ENCODE measurements around the gene MYH9. TPM values are rescaled to one million over a fixed set of nuclear protein-coding genes. Genes with fewer than 3 reads are reported as not detected.

The MYH9 gene
- total RNA-seq, 2 donors from 2014 or later, result 294 to 323 TPM

GRCh38 chr22:36311386-36312085 lies 76.2 kb downstream of the MYH9 start:
- H3K27me3 ChIP-seq, result no peaks in the 10 kb centered on the region
- H3K27ac ChIP-seq, result no peak overlapping the region

GRCh38 chr22:36308880-36309279 lies 78.9 kb downstream of the MYH9 start:
- H3K36me3 ChIP-seq (replicated peaks in 1 of 2; ENCODE audit: insufficient read depth in 1 of 2, low read depth in 2 of 2), result peaks cover 65 to 79% of the 10 kb centered on the region in 2 donors
- H3K27ac ChIP-seq, result no peak overlapping the region

More at GRCh38 chr22:36311386-36312085, 76.2 kb downstream of the MYH9 start:
- Histone ChIP-seq H3K4me1 (no peaks in the 10 kb centered on the region), H3K9me3 (no peaks in the 10 kb centered on the region), H3K4me3 (no peak overlapping the region), H3K36me3 (replicated peaks in 1 of 2; ENCODE audit: insufficient read depth in 1 of 2, low read depth in 2 of 2) (peaks cover 51 to 70% of the 10 kb centered on the region in 2 donors)
- ATAC-seq (no peak), DNase-seq (no peak)
- intact Hi-C loops (cut with DNase I), result no loop called here
- no peak for TF ChIP-seq CTCF (IDR thresholded peaks at IDR 0.05)
- no peak for TF ChIP-seq POLR2A (IDR thresholded peaks at IDR 0.05)
- 83 to 84% methylated on average over 8 to 18 of the region's 18 CpGs for WGBS, 2 donors

GRCh38 chr22:36306227-36306626 lies 81.5 kb downstream of the MYH9 start:
- Histone ChIP-seq H3K27ac (no peak overlapping the region), H3K4me3 (no peak overlapping the region), H3K9me3 (no peaks in the 10 kb centered on the region), H3K27me3 (no peaks in the 10 kb centered on the region), H3K36me3 (replicated peaks in 1 of 2; ENCODE audit: insufficient read depth in 1 of 2, low read depth in 2 of 2) (peaks cover 50 to 85% of the 10 kb centered on the region in 2 donors), H3K4me1 (no peaks in the 10 kb centered on the region)
- DNase-seq (no peak), ATAC-seq (no peak)
- TF ChIP-seq CTCF (IDR thresholded peaks at IDR 0.05) (no peak), POLR2A (IDR thresholded peaks at IDR 0.05) (no peak)
- intact Hi-C loops (cut with DNase I), result no loop called here
- 87 to 90% methylated on average over 18 of the region's 18 CpGs for WGBS, 2 donors

More at GRCh38 chr22:36308880-36309279, 78.9 kb downstream of the MYH9 start:
- no peak for TF ChIP-seq CTCF (IDR thresholded peaks at IDR 0.05)
- no peak for TF ChIP-seq POLR2A (IDR thresholded peaks at IDR 0.05)
- ATAC-seq (no peak), DNase-seq (no peak)
- no peaks in the 10 kb centered on the region for H3K9me3 ChIP-seq
- no peaks in the 10 kb centered on the region for H3K27me3 ChIP-seq
- no peak overlapping the region for H3K4me3 ChIP-seq
- intact Hi-C loops (cut with DNase I), result no loop called here
- H3K4me1 ChIP-seq, result no peaks in the 10 kb centered on the region
- 81 to 85% methylated on average over 15 to 17 of the region's 17 CpGs for WGBS, 2 donors

GRCh38 chr22:36305813-36306212 lies 82.0 kb downstream of the MYH9 start:
- no peaks in the 10 kb centered on the region for H3K27me3 ChIP-seq
- no peak for ATAC-seq
- no peaks in the 10 kb centered on the region for H3K4me1 ChIP-seq
- H3K36me3 ChIP-seq (replicated peaks in 1 of 2; ENCODE audit: insufficient read depth in 1 of 2, low read depth in 2 of 2), result peaks cover 47 to 85% of the 10 kb centered on the region in 2 donors
- no peak overlapping the region for H3K27ac ChIP-seq
- no peaks in the 10 kb centered on the region for H3K9me3 ChIP-seq
- 90 to 96% methylated on average over 15 to 18 of the region's 19 CpGs for WGBS, 2 donors
- DNase-seq, result no peak
- intact Hi-C loops (cut with DNase I), result no loop called here
- no peak overlapping the region for H3K4me3 ChIP-seq
- TF ChIP-seq POLR2A (IDR thresholded peaks at IDR 0.05) (no peak), CTCF (IDR thresholded peaks at IDR 0.05) (no peak)

GRCh38 chr22:36304429-36304828 lies 83.3 kb downstream of the MYH9 start:
- H3K27ac ChIP-seq, result no peak overlapping the region
- DNase-seq, result no peak

More at GRCh38 chr22:36304429-36304828, 83.3 kb downstream of the MYH9 start:
- Histone ChIP-seq H3K27me3 (no peaks in the 10 kb centered on the region), H3K4me1 (no peaks in the 10 kb centered on the region), H3K9me3 (no peaks in the 10 kb centered on the region), H3K36me3 (replicated peaks in 1 of 2; ENCODE audit: insufficient read depth in 1 of 2, low read depth in 2 of 2) (peaks cover 56 to 90% of the 10 kb centered on the region in 2 donors), H3K4me3 (no peak overlapping the region)
- intact Hi-C loops (cut with DNase I), result loop anchor here (5.0 kb wide), 1 partner anchor 168 kb away; no protein-coding TSS in a partner anchor
- TF ChIP-seq CTCF (IDR thresholded peaks at IDR 0.05) (no peak), POLR2A (IDR thresholded peaks at IDR 0.05) (no peak)
- ATAC-seq, result no peak
- WGBS, 2 donors, result 75 to 83% methylated on average over 9 to 10 of the region's 10 CpGs
